Mesendoderm (in vitro differentiated cells): Measurements from ENCODE around the gene HIP1.
"Not testable (repeated sequence)": the region's sequence is repeated elsewhere in the genome, so short reads cannot be mapped to it uniquely, and the experiment has no call there.

ENCODE experiments used
- DNase-seq: peaks from one replicate; pipeline ENCODE4 v3.0.0; 2013
- H2AK5ac ChIP-seq: 2 replicates; pipeline ENCODE4 v1.6.1; 2013; ENCODE audit warnings: low read length, inconsistent platforms
- H2BK120ac ChIP-seq: 2 replicates; pipeline ENCODE4 v1.6.1; 2013; ENCODE audit warnings: low read depth, mild to moderate bottlenecking, low read length, moderate library complexity, mixed read lengths
- H2BK15ac ChIP-seq: replicated peaks from 2 replicates; pipeline ENCODE4 v1.6.1; 2013; ENCODE audit warnings: low read depth, mild to moderate bottlenecking, moderate library complexity
- H2BK5ac ChIP-seq: 2 replicates; pipeline ENCODE4 v1.6.1; 2013; ENCODE audit warnings: low read length, inconsistent platforms
- H3K18ac ChIP-seq: 2 replicates; pipeline ENCODE4 v1.6.1; 2013; ENCODE audit warnings: mild to moderate bottlenecking, low read length, mixed read lengths
- H3K23ac ChIP-seq: one replicate; pipeline ENCODE4 v1.6.1; 2013; ENCODE audit warnings: low read length
- H3K27ac ChIP-seq: 2 replicates; pipeline ENCODE4 v1.5.1; 2013; ENCODE audit warnings: low read depth, mild to moderate bottlenecking, inconsistent platforms, low read length, moderate library complexity
- H3K27me3 ChIP-seq: 2 replicates; pipeline ENCODE4 v1.6.1; 2013; ENCODE audit warnings: low read length, control low read depth, mild to moderate bottlenecking, inconsistent platforms; ENCODE audit not compliant: insufficient read depth, poor library complexity
- H3K36me3 ChIP-seq: 2 replicates; pipeline ENCODE4 v1.6.1; 2013; ENCODE audit warnings: low read length, inconsistent platforms; ENCODE audit not compliant: control insufficient read depth, insufficient read depth
- H3K4ac ChIP-seq: one replicate; pipeline ENCODE4 v1.6.1; 2013; ENCODE audit warnings: low read depth, mild to moderate bottlenecking, low read length, moderate library complexity
- H3K4me1 ChIP-seq: 2 replicates; pipeline ENCODE4 v1.6.1; 2013; ENCODE audit warnings: low read depth, low read length, inconsistent platforms; ENCODE audit not compliant: control insufficient read depth
- H3K4me2 ChIP-seq: 2 replicates; pipeline ENCODE4 v1.6.1; 2013; ENCODE audit warnings: low read length
- H3K4me3 ChIP-seq: 2 replicates; pipeline ENCODE4 v1.5.1; 2013; ENCODE audit warnings: mild to moderate bottlenecking, low read length
- H3K56ac ChIP-seq: one replicate; pipeline ENCODE4 v1.6.1; 2013; ENCODE audit warnings: low read length
- H3K79me1 ChIP-seq: 2 replicates; pipeline ENCODE4 v1.6.1; 2013; ENCODE audit warnings: low read length, inconsistent platforms
- H3K79me2 ChIP-seq: 2 replicates; pipeline ENCODE4 v1.6.1; 2013; ENCODE audit warnings: mild to moderate bottlenecking, low read length; ENCODE audit not compliant: control insufficient read depth, insufficient read depth
- H3K9ac ChIP-seq: 2 replicates; pipeline ENCODE4 v1.6.1; 2013; ENCODE audit warnings: low read length, inconsistent platforms
- H4K5ac ChIP-seq: one replicate; pipeline ENCODE4 v1.6.1; 2013; ENCODE audit warnings: low read length
- H4K8ac ChIP-seq: one replicate; pipeline ENCODE4 v1.6.1; 2013; ENCODE audit warnings: low read depth, mild to moderate bottlenecking, control low read depth, low read length, moderate library complexity
- WGBS: extraction: QIAGEN DNeasy Blood & Tissue Kit; methylation state at CpG from one replicate; pipeline ENCODE4 v1.1.7; 2013; ENCODE audit warnings: low lambda C conversion rate, missing lambda C conversion rate; ENCODE audit not compliant: insufficient coverage; ENCODE audit errors: extremely low coverage; 5-methylcytosine and 5-hydroxymethylcytosine counted together

The HIP1 gene

GRCh38 chr7:75729851-75730274 is 8.9 kb downstream of the HIP1 start:
- Histone ChIP-seq H3K18ac (no peak overlapping the region), H3K9ac (no peak overlapping the region), H2BK5ac (no peak overlapping the region), H3K36me3 (no peaks in the 10 kb centered on the region), H2BK15ac (no peak overlapping the region), H4K8ac (no peak overlapping the region), H3K56ac (peak overlapping the region; percentile 70), H3K27ac (no peak overlapping the region), H3K23ac (peak overlapping the region; percentile 71), H3K4me1 (peaks cover 4% of the 10 kb centered on the region), H2AK5ac (no peak overlapping the region), H3K27me3 (no peaks in the 10 kb centered on the region), H3K79me2 (no peaks in the 10 kb centered on the region), H3K79me1 (no peaks in the 10 kb centered on the region), H3K4me2 (no peak overlapping the region), H2BK120ac (no peak overlapping the region), H3K4ac (no peak overlapping the region), H4K5ac (no peak overlapping the region), H3K4me3 (no peak overlapping the region)
- DNase-seq, result peak; percentile 45
- no CpG with 5 or more reads among the region's 4 CpGs for WGBS

GRCh38 chr7:75727881-75728593 is 10.7 kb downstream of the HIP1 start:
- Histone ChIP-seq H4K5ac (no peak overlapping the region), H2AK5ac (peak overlapping the region; percentile 80), H2BK15ac (no peak overlapping the region), H3K9ac (no peak overlapping the region), H3K56ac (peak overlapping the region; percentile 18), H3K4ac (no peak overlapping the region), H3K4me3 (no peak overlapping the region), H3K4me2 (no peak overlapping the region), H3K36me3 (no peaks in the 10 kb centered on the region), H2BK120ac (no peak overlapping the region), H3K4me1 (peaks cover 4% of the 10 kb centered on the region), H3K23ac (no peak overlapping the region), H3K27me3 (no peaks in the 10 kb centered on the region), H2BK5ac (no peak overlapping the region), H3K18ac (no peak overlapping the region), H3K79me1 (no peaks in the 10 kb centered on the region), H3K27ac (no peak overlapping the region), H3K79me2 (no peaks in the 10 kb centered on the region), H4K8ac (no peak overlapping the region)
- no CpG with 5 or more reads among the region's 8 CpGs for WGBS
- peak; percentile 53 for DNase-seq

GRCh38 chr7:75727351-75727750 is 11.4 kb downstream of the HIP1 start:
- not testable (repeated sequence) for H3K27ac ChIP-seq, H3K18ac ChIP-seq, H3K4me3 ChIP-seq, H4K5ac ChIP-seq, H3K23ac ChIP-seq, H3K56ac ChIP-seq, H3K36me3 ChIP-seq, H3K27me3 ChIP-seq, H3K4me1 ChIP-seq, H3K79me1 ChIP-seq, H2AK5ac ChIP-seq, H2BK15ac ChIP-seq, H3K79me2 ChIP-seq, H4K8ac ChIP-seq, H2BK120ac ChIP-seq, H2BK5ac ChIP-seq, H3K9ac ChIP-seq, H3K4me2 ChIP-seq, H3K4ac ChIP-seq, DNase-seq
- WGBS, result no CpG with 5 or more reads among the region's 6 CpGs

- no peak overlapping the region for H3K9ac ChIP-seq
- H2AK5ac ChIP-seq, result no peak overlapping the region
- DNase-seq, result no peak
- no peak overlapping the region for H3K4ac ChIP-seq
- no peak overlapping the region for H3K18ac ChIP-seq
- no peaks in the 10 kb centered on the region for H3K27me3 ChIP-seq
- no peak overlapping the region for H3K4me3 ChIP-seq
- H3K79me2 ChIP-seq, result no peaks in the 10 kb centered on the region
- H3K4me1 ChIP-seq, result peaks cover 4% of the 10 kb centered on the region
- no peaks in the 10 kb centered on the region for H3K36me3 ChIP-seq
- no CpG with 5 or more reads among the region's 6 CpGs for WGBS
- no peaks in the 10 kb centered on the region for H3K79me1 ChIP-seq
- H2BK120ac ChIP-seq, result no peak overlapping the region
- H3K23ac ChIP-seq, result no peak overlapping the region
- H3K4me2 ChIP-seq, result no peak overlapping the region
- H3K56ac ChIP-seq, result no peak overlapping the region
- no peak overlapping the region for H3K27ac ChIP-seq
- no peak overlapping the region for H4K5ac ChIP-seq
- H2BK15ac ChIP-seq, result no peak overlapping the region
- no peak overlapping the region for H4K8ac ChIP-seq
- H2BK5ac ChIP-seq, result no peak overlapping the region
Observed at GRCh38 chr7:75725306-75725705, 13.4 kb downstream of the HIP1 start.

- H2BK120ac ChIP-seq, result no peak overlapping the region
- no peak overlapping the region for H2BK15ac ChIP-seq
- peaks cover 2% of the 10 kb centered on the region for H3K4me1 ChIP-seq
- H3K4me2 ChIP-seq, result no peak overlapping the region
- no peak overlapping the region for H4K5ac ChIP-seq
- no peak overlapping the region for H3K4me3 ChIP-seq
- no peak overlapping the region for H3K4ac ChIP-seq
- no peak overlapping the region for H3K9ac ChIP-seq
- no peak overlapping the region for H2BK5ac ChIP-seq
- no peak overlapping the region for H3K56ac ChIP-seq
- H2AK5ac ChIP-seq, result no peak overlapping the region
- H3K79me2 ChIP-seq, result no peaks in the 10 kb centered on the region
- no peaks in the 10 kb centered on the region for H3K36me3 ChIP-seq
- no peaks in the 10 kb centered on the region for H3K79me1 ChIP-seq
- H3K27ac ChIP-seq, result no peak overlapping the region
- DNase-seq, result no peak
- H3K27me3 ChIP-seq, result no peaks in the 10 kb centered on the region
- H3K18ac ChIP-seq, result no peak overlapping the region
- WGBS, result no CpG with 5 or more reads among the region's 3 CpGs
- no peak overlapping the region for H4K8ac ChIP-seq
- no peak overlapping the region for H3K23ac ChIP-seq
Observed at GRCh38 chr7:75723444-75723843, 15.3 kb downstream of the HIP1 start.

GRCh38 chr7:75722373-75722772 is 16.4 kb downstream of the HIP1 start:
- no peak overlapping the region for H2BK120ac ChIP-seq
- no peaks in the 10 kb centered on the region for H3K36me3 ChIP-seq
- no peak overlapping the region for H4K5ac ChIP-seq
- H4K8ac ChIP-seq, result no peak overlapping the region
- no peak overlapping the region for H3K56ac ChIP-seq
- no peaks in the 10 kb centered on the region for H3K79me2 ChIP-seq
- no peak overlapping the region for H3K4me3 ChIP-seq
- H3K27ac ChIP-seq, result no peak overlapping the region
- no peak overlapping the region for H2BK15ac ChIP-seq
- no peaks in the 10 kb centered on the region for H3K27me3 ChIP-seq
- no CpG with 5 or more reads among the region's 4 CpGs for WGBS
- H2AK5ac ChIP-seq, result no peak overlapping the region
- H3K4ac ChIP-seq, result no peak overlapping the region
- no peak overlapping the region for H3K23ac ChIP-seq
- no peak overlapping the region for H2BK5ac ChIP-seq
- no peaks in the 10 kb centered on the region for H3K4me1 ChIP-seq
- no peak overlapping the region for H3K9ac ChIP-seq
- H3K4me2 ChIP-seq, result no peak overlapping the region
- no peak for DNase-seq
- H3K18ac ChIP-seq, result no peak overlapping the region
- no peaks in the 10 kb centered on the region for H3K79me1 ChIP-seq
